ENCODE measurements around the gene HLCS. TPM values are rescaled to one million over a fixed set of nuclear protein-coding genes. Genes with fewer than 3 reads are reported as not detected.

The HLCS gene
- total RNA-seq, 2 donors from 2014 or later, result 40.9 to 41.8 TPM

- H3K27ac ChIP-seq, result peak overlapping the region in 1 of 2 donors; percentile 80
- TF ChIP-seq CTCF (IDR thresholded peaks at IDR 0.05) (no peak), POLR2A (IDR thresholded peaks at IDR 0.05) (no peak), POLR2AphosphoS5 (IDR thresholded peaks at IDR 0.05) (no peak)
- DNase-seq (ENCODE audit: low spot score), result no peak
- H3K4me3 ChIP-seq, result no peak overlapping the region
- H3K4me1 ChIP-seq (replicated peaks), result no peaks in the 10 kb centered on the region
- intact Hi-C loops (cut with DNase I), result no loop called here
- no peaks in the 10 kb centered on the region for H3K9me3 ChIP-seq
- H3K27me3 ChIP-seq (replicated peaks; ENCODE audit: insufficient read depth), result no peaks in the 10 kb centered on the region
- WGBS, result 87% methylated on average over 6 of the region's 6 CpGs
- no peaks in the 10 kb centered on the region for H3K36me3 ChIP-seq
These were observed 248.5 kb downstream of the HLCS start for GRCh38 chr21:36717976-36718375.

GRCh38 chr21:36716836-36717235 lies 249.6 kb downstream of the HLCS start:
- WGBS, result 61% methylated on average over 9 of the region's 9 CpGs
- H3K9me3 ChIP-seq, result no peaks in the 10 kb centered on the region
- no peak overlapping the region for H3K4me3 ChIP-seq
- no peak for DNase-seq (ENCODE audit: low spot score)
- intact Hi-C loops (cut with DNase I), result no loop called here
- H3K27me3 ChIP-seq (replicated peaks; ENCODE audit: insufficient read depth), result no peaks in the 10 kb centered on the region
- H3K4me1 ChIP-seq (replicated peaks), result no peaks in the 10 kb centered on the region
- no peaks in the 10 kb centered on the region for H3K36me3 ChIP-seq
- TF ChIP-seq POLR2AphosphoS5 (IDR thresholded peaks at IDR 0.05) (no peak), CTCF (IDR thresholded peaks at IDR 0.05) (no peak), POLR2A (IDR thresholded peaks at IDR 0.05) (no peak)
- H3K27ac ChIP-seq, result no peak overlapping the region

GRCh38 chr21:36716387-36716786 lies 250.1 kb downstream of the HLCS start:
- intact Hi-C loops (cut with DNase I), result no loop called here
- Histone ChIP-seq H3K27ac (no peak overlapping the region), H3K36me3 (no peaks in the 10 kb centered on the region), H3K4me3 (no peak overlapping the region), H3K27me3 (replicated peaks; ENCODE audit: insufficient read depth) (no peaks in the 10 kb centered on the region), H3K9me3 (no peaks in the 10 kb centered on the region), H3K4me1 (replicated peaks) (no peaks in the 10 kb centered on the region)
- TF ChIP-seq CTCF (IDR thresholded peaks at IDR 0.05) (no peak), POLR2AphosphoS5 (IDR thresholded peaks at IDR 0.05) (no peak), POLR2A (IDR thresholded peaks at IDR 0.05) (no peak)
- DNase-seq (ENCODE audit: low spot score), result no peak
- 82% methylated on average over 2 of the region's 2 CpGs for WGBS

GRCh38 chr21:36713746-36714145 lies 252.7 kb downstream of the HLCS start:
- Histone ChIP-seq H3K4me3 (no peak overlapping the region), H3K27ac (no peak overlapping the region), H3K9me3 (no peaks in the 10 kb centered on the region), H3K36me3 (no peaks in the 10 kb centered on the region), H3K27me3 (replicated peaks; ENCODE audit: insufficient read depth) (no peaks in the 10 kb centered on the region), H3K4me1 (replicated peaks) (no peaks in the 10 kb centered on the region)
- TF ChIP-seq POLR2AphosphoS5 (IDR thresholded peaks at IDR 0.05) (no peak), CTCF (IDR thresholded peaks at IDR 0.05) (no peak), POLR2A (IDR thresholded peaks at IDR 0.05) (no peak)
- intact Hi-C loops (cut with DNase I), result no loop called here
- 60% methylated on average over 3 of the region's 3 CpGs for WGBS
- DNase-seq (ENCODE audit: low spot score), result no peak

- intact Hi-C loops (cut with DNase I), result no loop called here
- H3K9me3 ChIP-seq, result no peaks in the 10 kb centered on the region
- H3K27me3 ChIP-seq (replicated peaks; ENCODE audit: insufficient read depth), result no peaks in the 10 kb centered on the region
- H3K27ac ChIP-seq, result no peak overlapping the region
- 15% methylated on average over 13 of the region's 13 CpGs for WGBS
- no peak for DNase-seq (ENCODE audit: low spot score)
- H3K36me3 ChIP-seq, result no peaks in the 10 kb centered on the region
- TF ChIP-seq POLR2A (IDR thresholded peaks at IDR 0.05) (no peak), POLR2AphosphoS5 (IDR thresholded peaks at IDR 0.05) (no peak)
- H3K4me1 ChIP-seq (replicated peaks), result no peaks in the 10 kb centered on the region
- H3K4me3 ChIP-seq, result no peak overlapping the region
These were observed 255.8 kb downstream of the HLCS start for GRCh38 chr21:36710729-36711048.

Data from prostate gland (tissue), 2 donors.